ENCODE results near the gene CBLN2.

The CBLN2 gene

DNA sequence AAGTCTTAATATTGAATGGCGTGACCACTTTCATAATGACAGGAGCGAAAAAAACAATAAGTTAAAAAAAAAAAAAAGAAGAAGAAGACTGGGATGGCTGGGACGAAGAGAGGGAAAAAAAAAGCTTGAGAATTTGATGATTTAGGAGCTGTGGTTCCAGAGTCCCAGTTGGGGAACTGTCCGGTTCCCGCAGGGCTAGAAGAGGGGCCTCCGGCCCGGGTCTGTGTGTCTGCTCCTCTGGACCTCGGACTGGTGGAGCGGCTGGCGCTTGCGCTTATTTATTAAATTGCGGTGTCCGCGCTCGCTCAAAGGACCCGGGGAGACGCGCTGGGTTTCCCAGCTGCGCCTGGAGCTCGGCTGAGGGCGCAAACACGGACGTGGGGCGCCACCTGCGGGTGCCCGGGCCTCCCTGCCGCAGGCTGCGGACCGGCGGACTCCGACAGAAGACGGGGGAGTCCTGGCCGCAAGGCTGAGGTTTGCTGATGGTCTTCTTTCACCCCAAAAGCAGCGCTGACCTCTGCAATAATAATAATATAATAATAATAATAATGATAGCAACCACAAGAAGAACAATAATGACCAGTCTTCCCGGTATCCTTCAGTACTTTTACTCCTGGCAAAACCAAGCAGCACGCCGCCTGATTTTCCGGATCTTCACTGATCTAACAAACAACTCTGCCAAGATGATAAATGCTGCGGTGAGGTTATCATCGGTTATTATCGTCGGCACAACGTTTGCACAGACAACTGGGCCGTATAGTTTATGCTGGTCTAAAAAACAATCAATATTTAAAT, at the start of gene CBLN2:
TSS of gene CBLN2 (minus strand) at position 251 of the 795 bp plus-strand sequence. CDS start 2,182 bp downstream, outside the sequence.
- no peak for DNase-seq (ENCODE audit: low read depth in 2 of 2)

DNA sequence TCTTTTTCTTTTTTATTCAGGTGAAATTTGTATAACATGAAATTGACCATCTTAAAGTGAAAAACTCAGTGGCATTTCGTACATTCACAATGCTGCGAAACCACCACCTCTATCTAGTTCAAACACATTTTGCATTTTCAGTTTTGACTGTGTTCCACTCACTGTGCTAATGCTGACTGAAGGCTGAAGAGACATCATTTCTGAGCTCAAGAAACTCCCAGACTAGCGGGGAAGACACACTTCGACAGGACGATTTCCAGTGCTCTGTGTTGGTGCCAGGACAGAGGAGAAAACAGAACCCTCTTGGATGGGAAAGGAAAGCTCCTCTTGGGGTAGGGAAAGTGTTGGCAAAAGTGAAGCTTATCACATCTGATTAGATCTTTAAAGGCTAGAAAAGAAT, 44.2 kb upstream of the CBLN2 start:
- no peak for DNase-seq (ENCODE audit: low read depth in 2 of 2)

DNA sequence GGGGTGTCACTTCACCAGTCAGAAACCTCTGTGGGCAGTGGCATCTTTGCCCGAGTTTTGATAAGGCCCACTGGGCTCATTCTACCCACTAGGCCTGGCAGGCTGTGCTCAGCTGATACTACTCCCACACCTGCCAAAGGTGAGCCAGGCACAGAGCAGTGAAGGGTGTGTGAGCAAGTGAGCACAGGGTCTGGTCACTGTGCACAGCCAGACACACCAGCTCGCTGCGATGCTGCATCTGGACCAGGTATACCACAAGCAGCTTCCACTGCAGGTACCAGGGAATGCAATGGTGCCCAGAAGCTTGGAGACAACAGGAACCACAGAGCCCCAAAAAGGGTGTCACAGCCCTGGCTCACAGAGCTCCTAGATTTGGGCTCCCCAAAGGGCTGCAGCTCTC, 40.6 kb upstream of the CBLN2 start:
- no peak for DNase-seq (ENCODE audit: low read depth in 2 of 2)

GRCh38 chr18:72581976-72582375, 37.8 kb upstream of the CBLN2 start:
- DNase-seq (ENCODE audit: low read depth in 2 of 2), result no peak

DNA sequence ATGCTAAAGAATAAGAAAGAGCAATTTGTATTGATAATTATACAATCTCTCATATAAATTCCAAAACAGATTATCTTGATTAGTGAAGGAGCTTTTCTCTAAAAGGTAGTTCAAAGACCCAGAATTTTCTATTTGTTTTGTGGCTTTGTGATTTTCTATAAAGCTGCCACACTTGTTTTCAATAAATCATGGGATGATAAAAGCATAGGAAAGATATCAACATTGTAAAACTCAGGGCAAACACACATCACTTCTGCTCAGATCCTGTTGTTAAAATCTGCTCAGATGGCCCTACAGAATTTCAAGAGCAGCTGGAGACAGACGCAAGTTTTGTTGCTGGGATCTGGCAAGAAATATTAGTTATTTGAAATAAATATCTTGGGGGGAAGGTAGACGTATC, 28.8 kb upstream of the CBLN2 start:
- DNase-seq (ENCODE audit: low read depth in 2 of 2), result no peak

- no peak for DNase-seq (ENCODE audit: low read depth in 2 of 2)
These were observed 22.1 kb upstream of the CBLN2 start for GRCh38 chr18:72566290-72566689.

GRCh38 chr18:72555968-72556367, 11.8 kb upstream of the CBLN2 start:
- DNase-seq (ENCODE audit: low read depth in 2 of 2), result no peak

DNA sequence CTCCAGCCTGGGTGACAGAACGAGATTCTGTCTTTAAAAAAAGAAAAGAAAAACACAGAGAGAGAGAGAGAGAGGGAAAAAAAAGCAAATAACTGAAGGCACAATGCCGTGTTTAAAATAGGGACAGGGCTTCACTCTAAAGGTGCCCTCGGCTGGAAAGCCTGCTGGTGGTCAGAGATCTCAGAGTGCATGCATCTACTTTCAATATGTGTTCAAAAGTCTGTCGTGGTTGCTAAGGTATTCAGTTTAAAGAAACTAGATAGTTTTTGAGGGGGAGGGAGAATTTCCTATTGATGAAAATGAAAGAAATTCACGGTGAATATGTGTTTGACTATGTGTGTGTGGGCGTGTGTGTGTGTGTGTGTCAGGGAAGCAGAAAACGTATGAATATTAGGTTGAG, 11.0 kb upstream of the CBLN2 start:
- DNase-seq (ENCODE audit: low read depth in 2 of 2), result no peak

GRCh38 chr18:72543357-72544055, 636 bp downstream of the CBLN2 start:
- DNase-seq (ENCODE audit: low read depth in 2 of 2), result no peak

GRCh38 chr18:72542984-72543356, 1.2 kb downstream of the CBLN2 start:
- DNase-seq (ENCODE audit: low read depth in 2 of 2), result no peak

- DNase-seq (ENCODE audit: low read depth in 2 of 2), result no peak
These were observed 1.8 kb downstream of the CBLN2 start for GRCh38 chr18:72542342-72542741.

DNA sequence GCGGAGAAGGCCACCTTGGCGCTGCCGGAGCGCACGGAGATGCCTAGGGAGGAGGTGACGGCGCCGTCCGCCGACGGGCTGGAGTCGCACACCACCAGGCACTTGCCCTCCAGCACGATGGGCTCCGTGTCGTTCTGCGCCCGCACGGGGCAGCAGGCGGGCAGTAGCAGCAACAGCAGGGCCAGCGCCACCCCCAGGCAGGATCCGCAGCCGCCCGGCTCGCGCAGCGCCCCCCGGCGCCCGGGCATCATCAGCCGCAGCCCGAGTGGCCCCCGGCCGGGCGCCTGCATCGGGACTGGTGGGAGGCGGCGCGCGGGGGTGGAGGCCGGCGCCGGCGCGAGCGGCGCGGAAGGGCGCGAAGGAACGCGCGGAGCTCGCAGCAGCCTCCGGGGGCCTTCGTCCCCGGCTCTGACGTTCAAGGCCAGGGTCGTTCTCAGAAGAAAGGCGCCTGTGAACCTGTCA, 2.2 kb downstream of the CBLN2 start:
- DNase-seq (ENCODE audit: low read depth in 2 of 2), result no peak

DNA sequence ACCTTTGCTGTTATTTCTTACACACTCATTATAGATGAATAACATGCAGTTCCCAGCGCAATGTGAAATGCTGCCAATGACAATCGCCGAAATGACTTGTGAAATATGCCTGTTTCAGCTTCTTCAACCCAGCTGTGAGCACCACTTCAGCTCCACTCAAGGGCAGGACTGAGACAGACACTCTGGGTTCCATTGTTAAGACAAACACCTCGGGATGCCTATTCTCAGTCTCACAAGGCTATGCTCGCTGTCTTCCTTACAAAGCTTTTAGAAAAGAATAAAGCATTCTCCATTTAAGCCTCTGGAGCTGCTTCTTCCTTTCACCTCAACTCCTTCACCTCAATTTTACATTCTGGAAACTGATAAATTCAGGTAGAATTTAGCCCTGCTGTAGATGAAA, 4.2 kb downstream of the CBLN2 start:
- no peak for DNase-seq (ENCODE audit: low read depth in 2 of 2)

DNA sequence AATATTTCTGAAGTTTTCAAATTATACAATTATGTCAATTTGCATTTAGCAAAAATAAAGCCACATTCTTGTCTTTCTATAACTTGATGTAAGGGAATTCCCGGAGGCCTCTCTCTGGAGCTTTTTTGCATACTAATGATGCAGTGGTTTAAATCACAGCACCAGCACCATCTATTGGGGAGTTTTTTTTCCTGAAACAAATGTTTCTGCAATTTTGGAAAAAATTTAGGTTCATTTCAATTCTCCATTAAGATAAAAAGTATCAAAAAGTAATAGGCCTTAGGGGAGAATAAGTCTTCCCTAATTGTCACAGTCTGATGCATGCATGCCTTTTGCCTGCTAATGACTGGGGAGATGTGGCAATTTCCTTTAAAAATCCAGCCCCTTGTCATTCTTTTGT, 13.5 kb downstream of the CBLN2 start:
- DNase-seq (ENCODE audit: low read depth in 2 of 2), result no peak

- no peak for DNase-seq (ENCODE audit: low read depth in 2 of 2)
These were observed 39.3 kb downstream of the CBLN2 start for GRCh38 chr18:72504866-72505265.

GRCh38 chr18:72502671-72503431, 41.3 kb downstream of the CBLN2 start:
- DNase-seq (ENCODE audit: low read depth in 2 of 2), result no peak

DNA sequence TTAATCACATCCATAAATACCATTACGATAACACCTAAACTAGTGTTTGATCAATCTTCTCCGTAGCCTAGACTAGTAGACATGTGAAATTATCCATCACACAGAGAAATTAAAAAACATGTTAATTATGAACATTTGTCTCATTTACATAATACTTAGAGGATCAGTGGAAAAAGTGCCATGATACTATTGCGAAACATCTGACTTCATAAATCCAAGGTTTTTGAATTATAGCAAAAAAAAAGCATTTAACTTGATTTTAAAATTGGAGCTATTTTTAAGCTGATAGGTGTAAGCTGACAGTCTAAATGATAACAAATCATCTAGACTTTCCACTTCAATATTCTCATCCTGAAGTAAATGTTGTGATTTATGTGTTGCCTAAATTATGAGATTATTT, 51.6 kb downstream of the CBLN2 start:
- no peak for DNase-seq (ENCODE audit: low read depth in 2 of 2)
